ENCODE measurements around the gene KATNBL1. TPM values are rescaled to one million over a fixed set of nuclear protein-coding genes. Genes with fewer than 3 reads are reported as not detected.

The KATNBL1 gene
- total and polyA plus RNA-seq, 9 of the 15 experiments (the other 6 are each of a cell fraction or from before 2014, with no cell fraction given): 6.6 to 46.0 (median 24.0) TPM

- Histone ChIP-seq H3K9ac (ENCODE audit: insufficient read depth in 1 of 2, low read depth in 2 of 2, low read length in 2 of 2) (no peak overlapping the region), H4K20me1 (replicated peaks; ENCODE audit: control insufficient read depth, insufficient read depth, low read length) (no peaks in the 10 kb centered on the region), H3K79me2 (ENCODE audit: control insufficient read depth, insufficient read depth, low read length) (0 out of 3 replicates have a peak, but pooled peaks cover 3% of the 10 kb centered on the region), H3K27ac (ENCODE audit: extremely low read depth, low read depth, low read length) (no peak overlapping the region), H3K4me3 (no peak overlapping the region), H3K9me1 (ENCODE audit: control insufficient read depth, insufficient read depth, low read length) (no peaks in the 10 kb centered on the region), H3K27me3 (ENCODE audit: control insufficient read depth in 2 of 2, insufficient read depth in 2 of 2, low read length in 2 of 2) (no peaks in the 10 kb centered on the region), H3K4me2 (ENCODE audit: insufficient read depth, low read length) (no peak overlapping the region), H3K36me3 (ENCODE audit: control insufficient read depth, insufficient read depth, low read length) (peaks cover 11% of the 10 kb centered on the region; the same call in 1 of the 3 replicates), H3K9me3 (replicated peaks; ENCODE audit: control insufficient read depth, insufficient read depth, low read depth, low read length) (peaks cover 13% of the 10 kb centered on the region), H2AFZ (ENCODE audit: low read depth, low read length) (no peak overlapping the region), H3K4me1 (replicated peaks in 1 of 2; ENCODE audit: control insufficient read depth in 2 of 2, insufficient read depth in 2 of 2, low read length in 2 of 2) (peaks cover 0 to 4% of the 10 kb centered on the region in 2 experiments; a peak in 1 of 5 replicates)
- ChIA-PET CTCF (ENCODE audit: low intra/inter-chr PET ratio) (no interaction called here), POLR2A (interaction anchor here (0.9 kb wide), 1 partner anchor 48 kb away, joined by 3 read pairs; no protein-coding TSS in a partner anchor)
- DNase-seq (ENCODE audit: extremely low read depth in 1 of 4, low spot score in 3 of 4) (no peak), FAIRE-seq (no peak), ATAC-seq (no peak)
- TF ChIP-seq CBX5 (IDR thresholded peaks at IDR 0.05; ENCODE audit: borderline replicate concordance, low read depth) (peak; percentile 95), ZBTB33 (CRISPR knock-in tag; IDR thresholded peaks at IDR 0.05) (peak; percentile 72; the same call in 1 of the 2 replicates), TRIM24 (IDR thresholded peaks at IDR 0.05) (peak; percentile 21 to 62; a peak in 2 of 4 replicates), HEY1 (CRISPR knock-in tag; IDR thresholded peaks at IDR 0.05; ENCODE audit: borderline replicate concordance) (no peak), CBX3 (IDR thresholded peaks at IDR 0.05; ENCODE audit: borderline replicate concordance in 1 of 2, low read length in 2 of 2) (peak in 1 of 2 experiments; percentile 98; a peak in 2 of 3 replicates), CBX1 (IDR thresholded peaks at IDR 0.05; ENCODE audit: low read depth) (peak; percentile 65; the same call in 1 of the 2 replicates), ZNF224 (CRISPR knock-in tag; IDR thresholded peaks at IDR 0.05) (no peak), XRCC3 (IDR thresholded peaks at IDR 0.05) (0 out of 2 replicates have a peak, but pooled peaks have one; percentile 40), TRIM28 (IDR thresholded peaks at IDR 0.05) (peak; percentile 87), ATF3 (IDR thresholded peaks at IDR 0.05) (peak; percentile 34), ATF3 (CRISPR knock-in tag; conservative IDR thresholded peaks at IDR 0.05) (no peak), ZNF280A (IDR thresholded peaks at IDR 0.05; ENCODE audit: low read depth, partially characterized antibody) (peak; percentile 97), ZEB2 (IDR thresholded peaks at IDR 0.05) (peak; percentile 55; the same call in 1 of the 2 replicates), NONO (IDR thresholded peaks at IDR 0.05; ENCODE audit: low read depth in 2 of 2, low read length in 1 of 2) (no peak)
- in situ Hi-C loops (cut with MboI): no loop called here
- 92% methylated on average over 9 of the region's 9 CpGs for WGBS (ENCODE audit: insufficient coverage, low coverage, missing lambda C conversion rate)
- BruUV-seq (replicated peaks): no TSS peak
- intact Hi-C loops (cut with micrococcal nuclease): no loop called here
Observed at GRCh38 chr15:34161329-34161963, 48.5 kb downstream of the KATNBL1 start.

All from K562 (cell line).